HG03521 (cell line): Measurements from ENCODE around the gene BCL2.

ENCODE experiments used
- ATAC-seq: cut with Tn5 transposase; IDR thresholded peaks from one replicate; pipeline ENCODE4 v1.9.1; 2021; ENCODE audit warnings: mild to moderate bottlenecking, moderate library complexity; ENCODE audit not compliant: unreplicated experiment

BCL2 gene

DNA sequence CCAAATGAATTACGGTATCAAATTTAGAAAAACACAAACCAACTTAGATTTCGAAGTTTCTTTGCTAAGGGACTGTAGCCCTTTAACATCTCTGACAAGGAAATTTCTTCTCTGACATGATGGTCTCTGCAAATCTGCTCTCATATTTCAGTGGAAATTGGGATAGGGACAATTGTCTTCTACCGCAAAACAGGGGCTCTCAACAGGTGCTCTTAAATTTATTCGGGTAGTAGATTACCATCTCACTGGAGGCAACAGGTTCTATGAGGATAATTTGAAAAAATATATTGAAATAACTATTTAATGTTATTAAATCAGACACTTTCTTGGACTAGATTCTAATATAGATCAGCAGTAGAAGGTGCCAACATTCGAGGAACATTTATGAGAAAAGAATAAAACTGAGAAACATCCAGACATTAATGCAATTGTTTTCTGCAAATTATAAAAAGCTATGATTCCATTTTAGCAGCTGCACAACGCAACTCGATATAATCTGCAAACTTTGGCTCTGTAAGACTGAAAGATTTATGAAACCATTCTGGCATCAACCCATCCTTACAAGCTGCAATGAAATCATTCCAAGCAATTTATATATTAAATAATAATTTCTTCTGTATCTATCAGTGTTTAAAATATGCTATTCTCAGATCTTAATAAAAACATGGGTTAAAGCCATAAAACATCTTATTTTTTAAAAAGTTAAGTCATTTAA lies 10.0 kb upstream of the BCL2 start:
- no peak for ATAC-seq

DNA sequence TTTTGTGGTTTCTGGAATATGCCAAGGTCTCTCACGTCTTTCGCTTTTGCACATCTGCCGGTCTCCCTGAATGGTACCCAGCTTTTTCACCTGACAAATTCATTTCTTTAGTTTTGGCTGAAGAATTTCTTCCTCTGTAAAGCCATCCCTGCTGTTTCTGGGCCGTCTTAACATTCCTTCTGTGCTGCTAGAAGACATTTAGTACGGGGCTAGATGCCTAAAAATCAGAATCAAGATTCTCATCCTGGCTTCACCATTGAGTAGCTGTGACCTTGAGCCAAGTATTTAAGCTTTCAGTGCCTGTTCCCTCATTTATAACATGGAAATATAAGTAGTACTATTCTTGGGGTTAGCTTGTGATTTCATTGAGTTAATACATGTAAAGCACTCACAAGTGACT lies 6.4 kb upstream of the BCL2 start:
- no peak for ATAC-seq

DNA sequence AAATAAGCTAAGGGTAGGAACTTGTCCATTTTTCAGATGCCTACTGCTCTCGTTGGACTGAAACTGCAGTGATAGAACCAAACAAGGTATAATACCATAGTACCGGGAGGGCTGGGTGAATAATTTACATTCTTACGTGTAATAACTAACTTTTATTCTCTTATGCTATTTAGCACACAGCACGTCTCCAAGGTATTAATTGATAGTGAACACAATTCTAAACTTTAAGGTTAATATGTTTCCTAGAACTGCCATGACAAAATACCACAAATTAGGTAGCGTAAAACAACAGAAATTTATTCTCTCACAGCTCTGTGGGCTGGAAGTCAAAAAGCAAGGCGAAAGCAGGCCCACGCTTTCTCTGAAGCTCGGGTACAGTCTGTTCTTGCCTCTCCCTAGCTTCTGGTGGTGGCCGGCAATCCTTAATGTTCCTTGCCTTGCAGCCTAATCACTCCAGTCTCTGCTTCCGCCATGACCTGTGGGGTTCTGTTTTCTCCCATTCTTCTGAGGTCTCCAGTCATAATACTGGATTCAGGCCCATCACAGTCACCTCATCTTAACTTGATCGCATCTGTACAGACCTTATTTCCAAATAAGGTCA lies 5.6 kb upstream of the BCL2 start:
- no peak for ATAC-seq

DNA sequence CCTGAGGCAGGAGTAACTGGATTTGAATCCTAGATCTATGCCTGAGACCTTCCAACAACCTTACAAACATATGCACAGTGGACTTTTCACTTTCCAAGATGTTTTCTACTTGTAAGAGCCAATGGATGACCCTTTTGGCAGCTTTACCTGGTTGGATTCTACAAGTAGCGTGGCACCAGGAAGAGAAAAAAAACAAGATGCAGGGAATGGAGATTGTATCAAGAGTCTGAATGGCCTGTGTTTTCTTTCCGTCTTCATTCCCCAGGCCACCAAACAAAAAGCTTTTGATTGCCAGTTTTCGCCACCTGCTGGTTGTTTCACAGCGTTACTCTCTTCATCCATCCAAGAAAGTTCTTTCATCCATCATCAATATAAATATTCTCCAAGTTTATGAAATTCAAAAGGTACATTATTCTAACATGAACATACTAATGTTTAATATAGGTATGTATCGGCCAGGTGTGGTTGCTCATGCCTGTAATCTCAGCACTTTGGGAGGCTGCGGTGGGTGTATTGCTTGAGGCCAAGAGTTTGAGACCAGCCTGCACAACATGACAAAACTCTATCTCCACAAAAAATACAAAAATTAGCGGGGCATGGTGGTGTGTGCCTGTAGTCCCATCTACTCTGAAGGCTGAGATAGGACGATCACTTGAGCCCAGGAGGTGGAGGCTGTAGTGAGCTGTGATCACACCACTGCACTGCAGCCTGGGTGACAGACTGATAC lies 3.5 kb upstream of the BCL2 start:
- ATAC-seq, result no peak

DNA sequence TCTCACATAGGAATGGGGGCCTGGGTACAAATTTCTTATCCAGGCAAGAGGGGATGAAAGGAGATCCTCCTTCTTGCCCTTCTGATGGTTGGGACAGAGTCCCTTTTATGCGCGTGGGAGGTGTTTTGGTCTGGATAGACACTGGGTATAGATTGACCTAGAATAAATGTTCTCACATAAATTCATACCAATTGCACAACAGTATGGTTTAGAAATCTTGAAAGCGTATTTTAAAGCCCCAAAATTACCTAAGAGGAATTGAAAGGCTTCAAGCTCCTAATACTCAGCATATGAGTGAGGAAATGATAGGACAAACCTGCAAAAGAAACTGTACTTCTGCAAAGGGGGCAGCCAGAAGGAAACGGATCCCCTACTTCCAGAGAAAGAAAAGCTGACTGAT lies 2.6 kb upstream of the BCL2 start:
- ATAC-seq, result no peak

DNA sequence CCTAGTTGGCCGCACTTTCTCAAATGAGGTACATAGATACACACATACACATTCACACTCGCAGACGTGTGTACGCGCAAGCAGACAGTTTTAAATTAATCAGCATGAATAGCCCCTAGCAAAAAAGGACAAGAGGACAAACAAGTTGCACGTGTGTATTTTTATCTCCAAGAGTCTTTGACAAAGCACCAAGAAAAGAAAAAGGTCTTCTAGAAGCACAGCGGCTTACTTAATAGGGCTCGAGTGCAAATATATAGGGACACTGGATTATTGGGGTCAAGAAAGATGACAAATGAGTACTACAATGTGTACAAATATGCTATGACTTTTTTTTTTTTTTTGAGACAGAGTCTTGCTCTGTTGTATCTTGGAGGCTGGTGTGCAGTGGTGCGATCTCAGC lies 1.7 kb upstream of the BCL2 start:
- ATAC-seq, result no peak

DNA sequence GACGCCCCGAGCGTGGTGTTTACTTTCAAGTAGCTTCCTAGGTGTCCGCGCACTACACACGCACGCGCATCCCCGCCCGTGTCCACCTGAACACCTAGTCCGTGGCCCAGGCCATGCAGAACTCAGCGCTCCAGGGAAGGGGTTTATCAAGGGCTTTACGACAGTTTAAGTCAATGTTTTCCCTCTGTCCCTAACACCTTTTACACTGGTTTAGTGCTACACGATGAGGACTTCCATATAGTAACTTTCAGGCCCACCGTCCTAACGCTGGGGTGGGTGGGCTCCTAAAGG lies 1.4 kb upstream of the BCL2 start:
- no peak for ATAC-seq

DNA sequence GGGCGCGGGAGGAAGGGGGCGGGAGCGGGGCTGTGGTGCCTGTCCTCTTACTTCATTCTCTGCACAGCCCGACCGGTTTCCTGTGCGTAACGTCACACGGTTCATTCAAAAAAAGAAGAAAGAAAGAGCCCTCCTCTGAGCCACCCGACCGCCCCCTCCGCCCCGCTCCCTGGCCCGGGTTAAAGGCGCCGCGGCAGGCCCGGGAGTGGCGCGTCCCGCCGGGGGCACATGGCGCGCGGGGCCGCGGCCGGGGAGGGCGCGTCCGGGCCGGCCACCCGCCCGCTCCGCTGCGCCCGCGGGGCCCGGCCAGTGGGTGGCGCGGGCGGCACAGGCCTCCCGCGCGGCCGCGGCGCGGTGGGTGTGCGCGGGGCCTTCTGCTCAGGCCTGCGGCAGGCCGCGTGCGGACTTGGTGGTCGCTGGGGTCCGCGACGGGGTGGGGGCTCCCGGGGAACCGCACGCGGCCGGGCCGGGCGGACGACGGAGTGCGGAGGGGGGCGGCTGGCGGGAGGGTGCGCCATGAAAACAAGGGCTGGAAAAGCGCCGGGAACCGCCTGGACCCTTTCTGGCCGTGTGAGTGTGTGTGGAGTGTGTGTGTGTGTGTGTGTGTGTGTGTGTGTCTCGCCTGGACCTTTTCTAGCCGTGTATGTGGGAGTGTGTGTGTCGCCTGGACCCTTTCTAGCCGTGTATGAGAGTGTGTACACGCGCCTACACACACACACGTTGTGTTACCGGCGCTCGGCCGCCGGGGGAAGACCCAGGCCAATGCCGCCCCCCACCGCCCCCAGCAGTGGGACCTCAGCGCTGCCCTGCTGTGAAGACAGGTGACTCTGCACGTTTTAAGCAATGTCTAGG lies 780 bp upstream of the BCL2 start:
- peak; percentile 61 for ATAC-seq

DNA sequence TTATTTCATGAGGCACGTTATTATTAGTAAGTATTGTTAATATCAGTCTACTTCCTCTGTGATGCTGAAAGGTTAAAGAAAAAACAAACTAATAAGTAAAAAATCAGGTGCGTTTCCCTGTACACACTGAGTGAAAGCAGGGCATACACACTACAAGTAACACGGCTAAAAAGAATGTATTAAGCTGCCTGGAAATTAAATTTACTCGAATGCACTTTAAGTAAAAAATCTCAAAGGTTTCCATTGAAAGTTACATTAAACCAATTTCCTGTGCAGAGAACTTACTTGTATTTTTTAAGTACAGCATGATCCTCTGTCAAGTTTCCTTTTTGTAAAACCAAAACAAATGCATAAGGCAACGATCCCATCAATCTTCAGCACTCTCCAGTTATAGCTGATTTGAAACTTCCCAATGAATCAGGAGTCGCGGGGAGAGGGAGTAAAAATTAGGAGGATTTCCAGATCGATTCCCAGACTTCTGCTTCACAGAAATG lies 633 bp downstream of the BCL2 start:
- no peak for ATAC-seq

DNA sequence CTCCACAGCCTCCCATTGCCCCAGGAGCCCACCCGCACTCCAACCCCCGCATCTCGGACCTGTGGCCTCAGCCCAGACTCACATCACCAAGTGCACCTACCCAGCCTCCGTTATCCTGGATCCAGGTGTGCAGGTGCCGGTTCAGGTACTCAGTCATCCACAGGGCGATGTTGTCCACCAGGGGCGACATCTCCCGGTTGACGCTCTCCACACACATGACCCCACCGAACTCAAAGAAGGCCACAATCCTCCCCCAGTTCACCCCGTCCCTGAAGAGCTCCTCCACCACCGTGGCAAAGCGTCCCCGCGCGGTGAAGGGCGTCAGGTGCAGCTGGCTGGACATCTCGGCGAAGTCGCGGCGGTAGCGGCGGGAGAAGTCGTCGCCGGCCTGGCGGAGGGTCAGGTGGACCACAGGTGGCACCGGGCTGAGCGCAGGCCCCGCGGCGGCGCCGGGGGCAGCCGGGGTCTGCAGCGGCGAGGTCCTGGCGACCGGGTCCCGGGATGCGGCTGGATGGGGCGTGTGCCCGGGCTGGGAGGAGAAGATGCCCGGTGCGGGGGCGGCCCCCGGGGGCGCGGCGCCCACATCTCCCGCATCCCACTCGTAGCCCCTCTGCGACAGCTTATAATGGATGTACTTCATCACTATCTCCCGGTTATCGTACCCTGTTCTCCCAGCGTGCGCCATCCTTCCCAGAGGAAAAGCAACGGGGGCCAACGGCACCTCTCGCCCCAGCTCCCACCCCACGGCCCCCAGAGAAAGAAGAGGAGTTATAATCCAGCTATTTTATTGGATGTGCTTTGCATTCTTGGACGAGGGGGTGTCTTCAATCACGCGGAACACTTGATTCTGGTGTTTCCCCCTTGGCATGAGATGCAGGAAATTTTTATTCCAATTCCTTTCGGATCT lies 1.3 kb downstream of the BCL2 start:
- ATAC-seq, result peak; percentile 45

DNA sequence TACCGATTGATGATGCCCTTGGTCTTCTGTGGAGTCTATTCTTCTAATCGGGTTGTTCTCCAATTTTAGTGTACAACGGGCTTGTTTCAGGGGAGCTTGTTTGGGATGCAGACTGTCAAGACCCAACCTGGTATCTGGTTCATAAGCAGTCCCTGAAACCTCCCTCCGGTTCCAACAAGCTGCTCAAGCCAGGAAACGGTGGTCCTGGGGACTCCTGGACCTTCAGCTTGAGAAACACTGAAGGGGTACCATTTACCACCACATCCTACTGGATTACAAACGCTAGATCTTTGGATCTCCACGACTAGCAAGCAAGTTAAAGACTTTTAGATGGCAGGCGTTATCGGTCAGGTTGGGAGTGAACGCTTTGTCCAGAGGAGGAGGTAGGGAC lies 2.0 kb downstream of the BCL2 start:
- ATAC-seq, result no peak

DNA sequence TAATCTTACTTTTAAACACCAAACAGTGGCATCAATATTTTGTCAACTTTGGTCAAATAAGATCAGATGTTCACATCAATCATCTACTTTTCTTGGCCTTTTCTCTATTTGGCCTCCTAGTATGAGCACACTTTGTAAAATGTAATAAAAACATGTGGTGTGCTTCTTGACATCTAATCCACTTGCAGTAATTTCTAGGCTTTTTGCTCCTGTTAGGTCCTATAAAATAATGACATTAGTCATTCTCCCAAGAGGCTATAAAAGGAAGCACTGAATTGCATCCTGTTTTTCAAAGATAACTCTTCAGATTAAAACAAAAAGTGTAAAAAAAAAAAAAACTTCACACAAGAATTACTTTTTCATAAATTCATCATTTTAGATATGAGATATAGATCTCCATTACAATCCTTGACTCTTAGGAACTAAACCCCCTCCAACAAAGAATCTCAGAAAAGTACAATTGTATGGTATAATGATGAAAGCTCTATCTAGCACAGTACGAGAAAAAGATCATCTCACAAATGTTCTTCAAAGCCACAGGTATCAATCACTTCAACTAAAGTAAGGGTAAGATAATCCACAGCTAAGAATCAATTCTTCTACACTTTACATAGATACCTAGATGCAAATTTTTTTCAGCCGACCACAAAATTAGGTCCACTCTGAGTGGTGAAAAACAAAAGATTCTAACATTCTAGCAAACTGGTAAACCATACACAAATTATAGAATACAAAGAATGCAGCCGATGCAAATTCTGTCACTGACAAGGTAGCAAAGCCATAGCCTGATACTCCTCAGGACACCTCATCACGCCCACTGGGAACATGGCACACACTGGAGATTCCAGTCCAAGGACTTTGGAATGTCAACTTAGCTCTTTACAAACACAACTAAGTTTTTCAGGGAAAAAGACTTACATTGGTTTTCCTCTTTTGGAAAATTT lies 2.7 kb downstream of the BCL2 start:
- ATAC-seq, result no peak

DNA sequence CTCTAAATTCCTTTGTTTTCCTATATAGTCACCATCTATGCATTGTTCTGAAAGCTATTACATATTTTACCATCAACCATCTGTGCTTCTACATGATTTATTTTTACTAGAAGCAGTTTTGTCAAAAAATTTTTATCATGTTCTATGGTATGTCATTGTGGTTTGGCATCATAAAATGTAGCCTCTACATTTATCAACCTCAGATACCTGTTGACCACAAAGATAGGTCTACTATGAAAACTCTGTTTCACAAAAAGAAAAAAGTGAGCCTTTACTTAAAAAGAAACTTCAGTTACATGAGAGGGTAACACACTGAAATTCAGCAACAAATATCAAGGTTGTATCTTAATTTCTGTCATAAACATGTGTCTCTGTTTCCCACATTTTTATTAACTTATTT lies 3.7 kb downstream of the BCL2 start:
- ATAC-seq, result no peak

DNA sequence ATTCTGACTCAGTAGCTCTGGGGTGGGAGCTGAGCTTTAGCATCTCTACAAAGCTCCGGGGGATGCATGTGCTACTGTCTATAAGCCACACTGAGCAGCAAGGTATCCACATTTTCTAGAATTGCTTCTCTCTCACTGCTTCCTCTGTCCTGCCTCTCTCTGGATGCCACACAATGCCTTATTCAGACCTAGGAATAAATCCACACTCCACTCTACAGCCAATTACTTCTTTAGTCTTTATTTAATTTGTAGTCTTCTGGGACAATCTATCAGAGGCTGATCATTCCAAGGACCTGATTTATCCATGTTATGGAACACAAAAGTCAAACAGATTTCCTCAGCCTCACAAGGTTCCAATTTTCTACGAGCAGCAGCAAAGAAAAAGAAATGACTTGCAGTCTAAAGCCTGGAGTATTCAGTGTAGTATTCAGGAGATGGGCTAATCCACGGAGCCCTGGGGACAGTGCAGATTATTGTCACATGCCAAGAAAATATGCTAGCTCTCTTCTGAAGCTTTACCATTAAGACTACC lies 4.4 kb downstream of the BCL2 start:
- ATAC-seq, result no peak

DNA sequence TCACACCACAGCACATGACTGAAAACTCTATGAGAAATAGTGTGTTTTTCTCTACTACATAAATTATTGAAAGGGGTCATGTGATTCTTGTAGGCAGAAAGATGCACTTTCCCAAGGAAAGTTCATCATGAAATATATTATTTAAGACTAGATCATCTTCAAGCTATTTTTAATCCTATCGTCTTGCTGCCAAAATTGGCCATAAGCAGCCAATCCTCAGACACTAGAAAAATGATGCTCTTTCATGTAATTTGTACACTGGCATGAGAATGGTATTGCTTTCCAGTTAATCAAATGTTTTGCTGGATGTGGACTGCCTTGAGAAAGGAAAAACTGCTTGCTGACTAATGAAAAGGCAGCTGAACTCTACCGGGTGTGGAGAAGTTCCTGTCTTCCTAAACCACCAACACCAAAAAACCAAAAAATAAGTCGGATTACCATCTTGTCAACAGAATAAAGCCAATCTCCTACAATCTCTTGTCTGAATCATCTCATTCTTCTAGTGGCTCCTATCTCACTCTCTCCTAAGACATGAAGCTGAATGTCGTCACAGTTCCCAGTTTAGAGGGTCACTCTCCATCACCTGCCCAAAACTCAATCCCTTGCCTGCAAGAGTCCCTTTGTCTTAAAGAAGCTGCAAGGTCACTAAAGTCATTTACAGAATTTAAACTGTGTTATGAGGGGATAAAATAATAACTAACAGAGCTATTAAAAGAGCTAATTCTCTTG lies 5.3 kb downstream of the BCL2 start:
- no peak for ATAC-seq

DNA sequence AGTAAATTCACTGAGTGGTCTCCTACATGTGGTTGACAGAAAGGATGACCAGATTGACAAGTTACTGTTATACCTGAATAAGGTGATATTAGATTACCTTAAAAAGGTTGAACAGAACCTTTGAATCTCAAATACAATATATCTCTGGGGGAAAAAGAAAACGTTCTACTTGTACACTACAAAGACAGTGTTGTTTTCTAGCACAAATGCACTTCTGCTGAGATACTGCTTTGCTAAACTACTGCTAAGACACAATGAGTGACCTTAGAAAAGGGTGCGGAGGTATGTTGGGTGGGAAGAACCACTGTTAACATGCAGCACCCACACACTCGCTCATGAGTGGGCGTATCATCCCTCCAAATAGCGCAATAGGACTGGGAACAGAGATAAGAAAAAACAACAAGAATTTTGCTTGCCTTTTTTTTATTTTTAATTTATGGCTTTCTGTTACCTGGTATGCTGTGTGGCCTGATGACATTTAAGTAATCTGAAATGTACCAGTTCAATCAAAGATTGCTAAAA lies 6.1 kb downstream of the BCL2 start:
- no peak for ATAC-seq

DNA sequence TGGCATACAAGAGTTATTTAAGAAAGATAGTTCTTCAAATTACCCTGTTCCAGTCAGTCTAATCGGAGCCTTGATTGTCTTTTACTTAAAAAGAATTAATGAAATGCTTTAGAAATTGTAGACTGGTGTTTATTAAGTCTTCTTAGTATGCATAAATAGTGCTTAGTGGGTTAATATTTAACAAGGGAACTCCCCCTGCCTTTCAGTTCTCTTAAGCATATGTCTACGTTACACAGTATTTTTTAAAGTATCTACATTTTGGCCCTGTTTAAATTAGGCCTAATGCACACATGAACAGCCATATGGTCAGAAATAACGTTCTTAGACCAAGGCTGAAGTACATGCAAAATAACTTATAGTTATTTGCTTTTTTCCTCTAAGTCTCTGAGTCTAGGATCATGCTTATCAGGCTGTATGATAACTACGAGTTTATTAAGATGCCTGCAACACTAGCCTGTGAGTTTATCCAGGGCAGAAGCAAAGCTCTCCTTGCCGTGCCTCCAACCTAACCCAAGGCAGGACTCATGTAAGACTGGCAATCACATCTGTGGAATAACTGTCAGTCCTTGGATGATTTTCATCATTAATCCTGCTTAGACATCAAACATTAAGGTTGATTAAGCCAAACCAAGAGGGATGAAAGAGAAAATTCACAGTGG lies 6.7 kb downstream of the BCL2 start:
- ATAC-seq, result peak; percentile 29

DNA sequence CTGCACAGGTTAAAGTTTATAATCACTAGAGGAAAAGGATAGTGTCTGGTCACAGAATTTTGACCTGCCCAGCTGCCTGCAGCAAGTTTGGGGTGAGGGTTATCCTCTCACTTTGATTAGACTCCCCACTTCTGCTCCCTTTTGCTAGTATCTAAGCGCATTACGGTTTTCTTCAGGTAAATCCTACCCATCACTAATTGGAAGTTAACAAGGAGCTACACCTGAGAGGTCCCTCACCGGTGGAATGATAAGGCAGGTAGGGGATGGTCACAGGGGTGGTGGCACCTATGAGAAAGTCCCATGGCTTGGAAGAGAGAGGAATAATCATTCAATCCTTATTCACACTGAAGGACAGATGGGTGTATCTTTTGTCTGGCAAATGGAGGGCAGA lies 7.6 kb downstream of the BCL2 start:
- ATAC-seq, result no peak
